Measurements from ENCODE around the gene TADA3. TPM values are rescaled to one million over a fixed set of nuclear protein-coding genes. Genes with fewer than 3 reads are reported as not detected.

Gene TADA3
- 10 to 100 TPM; 44.9 to 48.3 TPM for total RNA-seq
- polyA plus RNA-seq = 10 to 100 TPM; 50.4 to 52.0 TPM
- long read RNA-seq, donor 1, transcript TADA3-201 (9 exons, 2,355 nt) = major isoform, 176 of 213 reads
- long read RNA-seq, donor 1, partial matches to known transcripts = 13 of 213 reads
- long read RNA-seq, donor 1, other reads (novel, unspliced or antisense) = 20 of 213 reads
- long read RNA-seq, donor 2, transcript TADA3-201 (9 exons, 2,355 nt) = major isoform, 27 of 43 reads
- long read RNA-seq, donor 2, partial matches to known transcripts = 11 of 43 reads
- long read RNA-seq, donor 2, other reads (novel, unspliced or antisense) = 4 of 43 reads

GRCh38 chr3:9792405-9793160 lies at the start of gene TADA3, which contains the start of gene ARPC4:
TADA3 (minus strand) TSS chr3:9792473; CDS start chr3:9791466, 1,007 bp downstream.
ARPC4 (plus strand) TSS chr3:9793082; CDS start chr3:9793122, 40 bp downstream.
- intact Hi-C loops (cut with DNase I) = loop anchor here (5.0 kb wide), 1 partner anchor 40 kb away; no protein-coding TSS in a partner anchor

GRCh38 chr3:9841015-9841414 lies 48.7 kb upstream of the TADA3 start:
- ATAC-seq (ENCODE audit: low FRiP score) = no peak
- Histone ChIP-seq H3K36me3 (ENCODE audit: control insufficient read depth in 1 of 2, insufficient read depth in 2 of 2, low read length in 1 of 2) (no peaks in the 10 kb centered on the region), H3K4me1 (ENCODE audit: control insufficient read depth in 1 of 2, insufficient read depth in 2 of 2, low read length in 2 of 2) (no peaks in the 10 kb centered on the region), H3K27ac (ENCODE audit: low read depth in 1 of 2, low read length in 2 of 2) (no peak overlapping the region), H3K27me3 (ENCODE audit: control insufficient read depth in 1 of 2, insufficient read depth in 2 of 2, low read length in 1 of 2) (no peaks in the 10 kb centered on the region), H3K4me3 (ENCODE audit: low read length in 2 of 2) (no peak overlapping the region), H3K9me3 (ENCODE audit: control insufficient read depth, low read length) (no peaks in the 10 kb centered on the region)
- DNase-seq = no peak
- intact Hi-C loops (cut with DNase I) = loop anchor here (5.0 kb wide), 1 partner anchor 76 kb away; the partner anchor contains the start of gene IL17RC (in 2 of the 2)
- 81% methylated on average over 8 of the region's 8 CpGs for WGBS, 2 donors

More at GRCh38 chr3:9792405-9793160, at the start of gene TADA3, which contains the start of gene ARPC4:
- H3K4me1 ChIP-seq (ENCODE audit: control insufficient read depth in 1 of 2, insufficient read depth in 2 of 2, low read length in 2 of 2) = no peaks in the 10 kb centered on the region
- DNase-seq (peak; percentile 96 to 98), ATAC-seq (ENCODE audit: low FRiP score) (peak; percentile 97)
- H3K4me3 ChIP-seq (ENCODE audit: low read length in 2 of 2) = peak within 1 kb of the TSS; percentile 87
- peaks cover 0 to 7% of the 10 kb centered on the region in 2 donors for H3K36me3 ChIP-seq (ENCODE audit: control insufficient read depth in 1 of 2, insufficient read depth in 2 of 2, low read length in 1 of 2)
- H3K9me3 ChIP-seq (ENCODE audit: control insufficient read depth, low read length) = no peaks in the 10 kb centered on the region
- WGBS, 2 donors = 0% methylated on average over 58 to 65 of the region's 65 CpGs
- H3K27me3 ChIP-seq (ENCODE audit: control insufficient read depth in 1 of 2, insufficient read depth in 2 of 2, low read length in 1 of 2) = no peaks in the 10 kb centered on the region
- peak within 1 kb of the TSS; percentile 74 to 79 for H3K27ac ChIP-seq (ENCODE audit: low read depth in 1 of 2, low read length in 2 of 2)

GRCh38 chr3:9838856-9839255 lies 46.6 kb upstream of the TADA3 start:
- ATAC-seq (ENCODE audit: low FRiP score) = no peak
- H3K4me3 ChIP-seq (ENCODE audit: low read length in 2 of 2) = no peak overlapping the region
- intact Hi-C loops (cut with DNase I) = no loop called here
- DNase-seq = no peak
- no peaks in the 10 kb centered on the region for H3K4me1 ChIP-seq (ENCODE audit: control insufficient read depth in 1 of 2, insufficient read depth in 2 of 2, low read length in 2 of 2)
- peaks cover 0 to 4% of the 10 kb centered on the region in 2 donors for H3K36me3 ChIP-seq (ENCODE audit: control insufficient read depth in 1 of 2, insufficient read depth in 2 of 2, low read length in 1 of 2)
- H3K27me3 ChIP-seq (ENCODE audit: control insufficient read depth in 1 of 2, insufficient read depth in 2 of 2, low read length in 1 of 2) = no peaks in the 10 kb centered on the region
- H3K27ac ChIP-seq (ENCODE audit: low read depth in 1 of 2, low read length in 2 of 2) = no peak overlapping the region
- whole genome bisulfite sequencing, 2 donors = 73 to 74% methylated on average over 4 of the region's 4 CpGs
- no peaks in the 10 kb centered on the region for H3K9me3 ChIP-seq (ENCODE audit: control insufficient read depth, low read length)

GRCh38 chr3:9837701-9838582 lies 45.7 kb upstream of the TADA3 start:
- H3K27me3 ChIP-seq (ENCODE audit: control insufficient read depth in 1 of 2, insufficient read depth in 2 of 2, low read length in 1 of 2) = no peaks in the 10 kb centered on the region
- 87 to 88% methylated on average over 12 of the region's 12 CpGs for WGBS, 2 donors
- H3K4me3 ChIP-seq (ENCODE audit: low read length in 2 of 2) = no peak overlapping the region
- H3K27ac ChIP-seq (ENCODE audit: low read depth in 1 of 2, low read length in 2 of 2) = no peak overlapping the region
- H3K4me1 ChIP-seq (ENCODE audit: control insufficient read depth in 1 of 2, insufficient read depth in 2 of 2, low read length in 2 of 2) = no peaks in the 10 kb centered on the region
- no peaks in the 10 kb centered on the region for H3K9me3 ChIP-seq (ENCODE audit: control insufficient read depth, low read length)
- intact Hi-C loops (cut with DNase I) = no loop called here
- DNase-seq (no peak), ATAC-seq (ENCODE audit: low FRiP score) (no peak)
- peaks cover 0 to 4% of the 10 kb centered on the region in 2 donors for H3K36me3 ChIP-seq (ENCODE audit: control insufficient read depth in 1 of 2, insufficient read depth in 2 of 2, low read length in 1 of 2)

GRCh38 chr3:9834520-9835380 lies 42.5 kb upstream of the TADA3 start:
- no peaks in the 10 kb centered on the region for H3K4me1 ChIP-seq (ENCODE audit: control insufficient read depth in 1 of 2, insufficient read depth in 2 of 2, low read length in 2 of 2)
- 81 to 82% methylated on average over 18 of the region's 18 CpGs for WGBS, 2 donors
- intact Hi-C loops (cut with DNase I) = no loop called here
- H3K27ac ChIP-seq (ENCODE audit: low read depth in 1 of 2, low read length in 2 of 2) = no peak overlapping the region
- no peaks in the 10 kb centered on the region for H3K27me3 ChIP-seq (ENCODE audit: control insufficient read depth in 1 of 2, insufficient read depth in 2 of 2, low read length in 1 of 2)
- H3K4me3 ChIP-seq (ENCODE audit: low read length in 2 of 2) = no peak overlapping the region
- H3K9me3 ChIP-seq (ENCODE audit: control insufficient read depth, low read length) = no peaks in the 10 kb centered on the region
- DNase-seq = no peak
- peaks cover 0 to 6% of the 10 kb centered on the region in 2 donors for H3K36me3 ChIP-seq (ENCODE audit: control insufficient read depth in 1 of 2, insufficient read depth in 2 of 2, low read length in 1 of 2)
- ATAC-seq (ENCODE audit: low FRiP score) = no peak

- Histone ChIP-seq H3K36me3 (ENCODE audit: control insufficient read depth in 1 of 2, insufficient read depth in 2 of 2, low read length in 1 of 2) (peaks cover 0 to 8% of the 10 kb centered on the region in 2 donors), H3K4me1 (ENCODE audit: control insufficient read depth in 1 of 2, insufficient read depth in 2 of 2, low read length in 2 of 2) (no peaks in the 10 kb centered on the region), H3K27me3 (ENCODE audit: control insufficient read depth in 1 of 2, insufficient read depth in 2 of 2, low read length in 1 of 2) (no peaks in the 10 kb centered on the region), H3K27ac (ENCODE audit: low read depth in 1 of 2, low read length in 2 of 2) (no peak overlapping the region), H3K4me3 (ENCODE audit: low read length in 2 of 2) (no peak overlapping the region), H3K9me3 (ENCODE audit: control insufficient read depth, low read length) (no peaks in the 10 kb centered on the region)
- no peak for DNase-seq
- intact Hi-C loops (cut with DNase I) = no loop called here
- WGBS, 2 donors = 90 to 95% methylated on average over 9 of the region's 9 CpGs
- no peak for ATAC-seq (ENCODE audit: low FRiP score)
Observed at GRCh38 chr3:9833078-9833477, 40.8 kb upstream of the TADA3 start.

- intact Hi-C loops (cut with DNase I) = no loop called here
- Histone ChIP-seq H3K27me3 (ENCODE audit: control insufficient read depth in 1 of 2, insufficient read depth in 2 of 2, low read length in 1 of 2) (no peaks in the 10 kb centered on the region), H3K4me1 (ENCODE audit: control insufficient read depth in 1 of 2, insufficient read depth in 2 of 2, low read length in 2 of 2) (no peaks in the 10 kb centered on the region), H3K9me3 (ENCODE audit: control insufficient read depth, low read length) (no peaks in the 10 kb centered on the region), H3K27ac (ENCODE audit: low read depth in 1 of 2, low read length in 2 of 2) (no peak overlapping the region), H3K36me3 (ENCODE audit: control insufficient read depth in 1 of 2, insufficient read depth in 2 of 2, low read length in 1 of 2) (peaks cover 0 to 8% of the 10 kb centered on the region in 2 donors), H3K4me3 (ENCODE audit: low read length in 2 of 2) (no peak overlapping the region)
- DNase-seq (no peak), ATAC-seq (ENCODE audit: low FRiP score) (no peak)
- WGBS, 2 donors = 92% methylated on average over 3 of the region's 3 CpGs
Observed at GRCh38 chr3:9831253-9831652, 39.0 kb upstream of the TADA3 start.

Data from aorta (tissue), 5 donors.